SKM-1 treated with dmso at 0.1 percent for 144 hours (cell line): ENCODE data around the gene TRIM4.
"Not testable (repeated sequence)": the region's sequence is repeated elsewhere in the genome, so short reads cannot be mapped to it uniquely, and the experiment has no call there.

Experiments
- DNase-seq: peaks from one replicate; lab custom pipeline; 2025; ENCODE audit not compliant: unreplicated experiment; lab: John Stamatoyannopoulos, UW

The TRIM4 gene, protein sequence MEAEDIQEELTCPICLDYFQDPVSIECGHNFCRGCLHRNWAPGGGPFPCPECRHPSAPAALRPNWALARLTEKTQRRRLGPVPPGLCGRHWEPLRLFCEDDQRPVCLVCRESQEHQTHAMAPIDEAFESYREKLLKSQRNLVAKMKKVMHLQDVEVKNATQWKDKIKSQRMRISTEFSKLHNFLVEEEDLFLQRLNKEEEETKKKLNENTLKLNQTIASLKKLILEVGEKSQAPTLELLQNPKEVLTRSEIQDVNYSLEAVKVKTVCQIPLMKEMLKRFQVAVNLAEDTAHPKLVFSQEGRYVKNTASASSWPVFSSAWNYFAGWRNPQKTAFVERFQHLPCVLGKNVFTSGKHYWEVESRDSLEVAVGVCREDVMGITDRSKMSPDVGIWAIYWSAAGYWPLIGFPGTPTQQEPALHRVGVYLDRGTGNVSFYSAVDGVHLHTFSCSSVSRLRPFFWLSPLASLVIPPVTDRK

DNA sequence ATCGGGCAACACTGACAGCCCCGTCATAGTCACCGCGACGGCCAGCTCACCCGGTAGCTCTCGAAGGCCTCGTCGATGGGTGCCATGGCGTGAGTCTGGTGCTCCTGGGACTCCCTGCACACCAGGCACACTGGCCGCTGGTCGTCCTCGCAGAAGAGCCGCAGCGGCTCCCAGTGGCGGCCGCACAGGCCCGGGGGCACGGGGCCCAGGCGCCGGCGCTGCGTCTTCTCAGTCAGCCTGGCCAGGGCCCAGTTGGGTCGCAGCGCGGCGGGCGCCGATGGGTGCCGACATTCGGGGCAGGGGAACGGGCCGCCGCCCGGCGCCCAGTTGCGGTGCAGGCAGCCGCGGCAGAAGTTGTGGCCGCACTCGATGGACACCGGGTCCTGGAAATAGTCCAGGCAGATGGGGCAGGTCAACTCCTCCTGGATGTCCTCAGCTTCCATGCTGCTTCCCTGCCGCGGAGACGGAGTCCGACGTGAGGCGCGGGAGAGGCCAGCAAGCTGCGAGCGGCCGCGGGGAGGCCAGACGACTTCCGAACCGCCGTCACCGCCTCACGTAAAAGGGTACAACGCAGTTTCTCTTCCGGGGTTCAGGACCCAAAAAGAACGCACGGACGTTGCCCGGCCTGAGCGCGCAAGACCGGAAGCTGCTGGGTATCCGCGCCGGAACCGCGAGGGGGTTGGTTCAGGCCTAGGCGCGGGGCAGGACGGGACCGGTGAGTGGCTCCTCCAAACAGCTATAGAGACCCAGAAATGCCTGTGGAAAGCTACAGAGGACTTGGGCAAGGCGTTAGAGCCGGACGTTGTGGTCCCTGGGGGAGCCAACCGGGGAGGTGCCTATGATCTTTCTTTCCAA is at the start of gene TRIM4:
Gene TRIM4, minus strand, starts transcription at position 572 of the 855 bp plus-strand sequence. Its CDS starts 129 bp downstream, at position 443.
- DNase-seq = peak; percentile 94

DNA sequence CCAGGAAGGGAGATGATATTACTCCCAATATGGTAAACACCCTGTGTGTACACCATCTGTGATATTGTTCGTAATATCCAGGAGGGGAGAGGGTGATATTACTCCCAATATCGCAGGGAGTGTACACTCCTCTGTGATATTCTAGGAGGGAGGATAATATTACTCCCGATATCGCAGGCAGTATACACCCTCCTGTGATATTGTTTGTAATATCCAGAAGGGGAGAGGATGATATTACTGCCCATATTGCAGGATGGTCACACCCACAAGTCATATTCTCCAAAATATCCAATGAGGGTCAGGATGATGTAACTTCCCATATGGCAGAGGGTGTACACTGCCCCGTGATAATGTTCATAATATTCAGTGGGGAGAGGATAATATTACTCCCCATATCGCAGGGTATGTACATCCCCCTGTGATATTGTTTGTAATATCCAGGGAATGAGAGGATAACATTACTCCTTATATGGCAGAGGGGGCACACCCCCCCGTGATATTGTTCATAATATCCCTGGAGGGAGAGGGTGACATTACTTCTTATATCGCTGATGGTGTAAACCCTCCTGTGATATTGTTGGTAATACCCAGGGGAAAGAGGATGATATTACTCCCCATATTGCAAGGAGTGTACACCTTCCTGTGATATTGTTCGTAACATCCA is 39.4 kb upstream of the TRIM4 start:
- DNase-seq = no peak

- no peak for DNase-seq
Measured at GRCh38 chr7:99955247-99955646, 35.9 kb upstream of the TRIM4 start.

DNA sequence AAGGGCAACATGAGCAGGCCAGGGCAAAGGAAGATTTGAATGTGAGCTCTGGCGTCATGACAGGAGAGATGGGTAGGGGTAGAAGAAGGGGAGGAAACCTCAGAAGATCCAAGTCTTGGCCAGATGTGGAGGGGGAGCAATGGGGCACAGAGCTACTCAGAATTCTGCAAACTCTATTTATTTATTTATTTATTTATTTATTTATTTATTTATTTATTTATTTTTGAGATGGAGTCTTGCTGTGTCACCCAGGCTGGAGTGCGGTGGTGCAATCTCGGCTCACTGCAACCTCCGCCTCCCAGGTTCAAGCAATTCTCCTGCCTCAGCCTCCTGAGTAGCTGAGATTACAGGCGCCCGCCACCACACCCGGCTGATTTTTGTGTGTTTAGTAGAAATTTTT is 35.3 kb upstream of the TRIM4 start:
- not testable (repeated sequence) for DNase-seq

DNA sequence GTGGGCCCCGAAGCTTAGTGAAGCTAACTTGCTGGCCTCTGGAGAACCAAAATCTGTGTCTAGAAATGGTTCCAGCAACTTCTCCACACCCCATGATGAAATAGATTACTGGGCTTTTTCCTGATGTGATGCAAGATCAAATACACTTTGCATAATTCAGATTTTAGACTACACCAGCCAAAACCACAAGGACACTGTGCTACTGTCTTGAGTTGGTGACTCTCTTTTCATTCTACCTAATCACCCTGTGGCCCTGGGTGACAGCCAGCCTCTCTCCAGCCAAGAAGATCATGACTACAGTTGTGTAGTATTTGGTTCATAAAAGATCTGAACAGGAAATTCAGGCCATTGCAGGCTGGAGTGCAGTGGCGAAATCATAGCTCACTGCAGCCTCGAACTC is 34.3 kb upstream of the TRIM4 start:
- DNase-seq = peak; percentile 35

- DNase-seq = not testable (repeated sequence)
Measured at GRCh38 chr7:99952649-99953048, 33.3 kb upstream of the TRIM4 start.

DNA sequence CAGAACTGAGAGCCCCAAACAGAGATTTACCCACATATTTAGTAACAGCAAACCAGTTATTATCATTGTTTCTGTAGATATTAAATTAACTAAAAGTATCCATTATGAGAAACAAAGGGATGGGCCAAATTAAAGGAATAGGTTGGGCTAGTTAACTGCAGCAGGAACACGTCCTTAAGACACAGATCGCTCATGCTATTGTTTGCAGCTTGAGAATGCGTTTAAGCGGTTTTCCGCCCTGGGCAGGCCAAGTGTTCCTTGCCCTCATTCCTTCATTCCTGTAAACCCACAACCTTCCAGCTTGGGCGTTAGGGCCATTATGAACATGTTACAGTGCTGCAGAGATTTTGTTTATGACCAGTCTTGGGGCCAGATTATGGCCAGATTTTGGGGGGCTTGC is 31.5 kb upstream of the TRIM4 start:
- not testable (repeated sequence) for DNase-seq

DNA sequence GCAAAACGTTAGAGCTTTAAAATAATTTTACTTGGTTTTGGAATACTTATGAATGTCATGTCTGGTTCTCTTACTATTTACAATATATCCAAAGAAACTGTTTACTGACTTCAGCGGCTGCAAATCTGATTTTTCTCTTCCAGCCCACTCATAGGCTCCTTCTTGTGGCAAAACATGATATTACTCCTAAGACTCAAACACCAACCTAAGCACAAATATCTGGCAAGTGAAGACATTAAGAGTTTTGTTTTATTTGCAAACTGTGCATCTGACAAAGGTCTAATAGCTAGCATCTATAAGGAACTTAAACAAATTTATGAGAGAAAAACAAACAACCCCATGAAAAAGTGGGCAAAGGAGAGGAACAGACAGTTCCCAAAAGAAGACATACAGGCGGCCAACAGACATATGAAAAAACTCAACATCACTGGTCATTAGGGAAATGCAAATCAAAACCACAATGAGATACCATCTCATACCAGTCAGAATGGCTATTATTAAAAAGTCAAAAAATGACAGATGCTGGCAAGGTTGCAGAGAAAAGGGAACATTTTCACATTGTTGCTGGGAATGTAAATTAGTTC is 30.4 kb upstream of the TRIM4 start:
- no peak for DNase-seq

- no peak for DNase-seq
Measured at GRCh38 chr7:99947608-99948007, 28.3 kb upstream of the TRIM4 start.

- no peak for DNase-seq
Measured at GRCh38 chr7:99944497-99945070, 25.3 kb upstream of the TRIM4 start.

GRCh38 chr7:99943641-99944496 is 24.5 kb upstream of the TRIM4 start:
- no peak for DNase-seq

GRCh38 chr7:99938296-99938695 is 19.0 kb upstream of the TRIM4 start:
- no peak for DNase-seq

DNA sequence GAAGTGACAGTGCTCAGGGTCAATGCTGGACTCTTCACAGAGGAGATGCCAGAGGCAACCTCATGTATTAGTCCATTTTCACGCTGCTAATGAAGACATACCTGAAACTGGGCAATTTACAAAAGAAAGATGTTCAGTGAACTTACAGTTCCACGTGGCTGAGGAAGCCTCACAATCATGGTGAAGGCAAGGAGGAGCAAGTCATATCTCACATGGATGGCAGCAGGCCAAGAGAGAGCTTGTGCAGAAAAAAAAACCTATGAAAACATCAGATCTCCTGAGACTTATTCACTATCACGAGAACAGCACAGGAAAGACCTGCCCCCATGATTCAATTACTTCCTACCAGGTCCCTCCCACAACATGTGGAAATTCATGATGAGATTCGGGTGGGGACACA is 15.7 kb upstream of the TRIM4 start:
- DNase-seq = not testable (repeated sequence)

DNA sequence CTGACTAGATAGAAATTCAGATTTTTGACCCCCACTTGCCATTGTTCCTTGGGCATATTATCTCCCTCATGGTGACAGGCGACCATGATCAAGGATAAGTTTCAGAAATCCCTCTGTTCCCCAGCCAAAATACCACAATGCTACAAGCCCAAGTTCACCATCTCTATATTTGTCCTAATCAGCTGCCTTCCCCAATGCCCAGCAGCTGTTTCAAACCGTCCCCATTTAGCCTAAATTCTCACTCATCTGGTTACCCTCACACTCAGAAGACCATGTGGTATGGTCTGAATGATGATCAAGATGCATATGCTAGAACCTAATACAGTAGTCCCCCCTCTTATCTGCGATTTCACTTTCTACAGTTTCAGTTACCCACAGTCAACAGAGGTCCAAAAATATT is 11.0 kb upstream of the TRIM4 start:
- no peak for DNase-seq

DNA sequence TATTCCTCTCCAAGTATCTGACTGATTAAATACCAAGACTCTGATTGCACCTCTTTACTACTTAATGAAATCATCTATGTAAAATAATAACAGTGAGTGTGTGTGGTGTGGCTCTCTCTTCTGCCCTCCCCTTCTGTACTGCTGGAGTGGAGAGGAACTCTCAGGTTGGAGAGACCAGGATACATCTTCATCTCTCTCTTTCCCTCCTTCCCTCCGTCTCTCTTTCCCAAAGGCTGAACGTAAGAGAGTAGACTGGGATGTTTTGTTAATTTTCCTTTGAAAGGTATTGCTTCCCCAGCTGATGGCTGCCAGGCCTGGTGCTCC is 10.4 kb upstream of the TRIM4 start:
- DNase-seq = no peak

GRCh38 chr7:99928994-99929729 is 9.8 kb upstream of the TRIM4 start, which contains the start of gene GJC3:
Gene GJC3, minus strand, starts transcription at chr7:99929620. Its CDS starts 0 bp downstream, at chr7:99929620.
- peak; percentile 41 for DNase-seq

DNA sequence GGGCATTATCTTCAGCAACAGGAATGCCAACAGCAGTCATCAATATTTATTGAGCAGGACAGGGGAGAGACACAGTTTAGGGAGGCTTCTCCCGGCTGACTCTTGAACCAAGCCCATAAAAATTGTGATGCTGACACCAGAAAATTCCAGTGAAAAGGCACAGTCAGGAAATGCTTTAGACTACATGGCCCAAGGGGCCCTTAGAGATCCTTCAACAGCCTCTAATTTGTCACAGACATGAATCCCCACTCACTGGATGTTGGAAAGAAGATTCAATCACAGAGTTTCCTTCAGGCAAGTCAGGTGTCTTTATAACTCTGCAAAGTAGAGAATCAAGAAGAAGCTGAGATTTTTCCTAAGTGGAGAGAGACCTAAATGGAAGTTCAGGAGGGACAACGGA is 8.9 kb upstream of the TRIM4 start:
- DNase-seq = no peak

DNA sequence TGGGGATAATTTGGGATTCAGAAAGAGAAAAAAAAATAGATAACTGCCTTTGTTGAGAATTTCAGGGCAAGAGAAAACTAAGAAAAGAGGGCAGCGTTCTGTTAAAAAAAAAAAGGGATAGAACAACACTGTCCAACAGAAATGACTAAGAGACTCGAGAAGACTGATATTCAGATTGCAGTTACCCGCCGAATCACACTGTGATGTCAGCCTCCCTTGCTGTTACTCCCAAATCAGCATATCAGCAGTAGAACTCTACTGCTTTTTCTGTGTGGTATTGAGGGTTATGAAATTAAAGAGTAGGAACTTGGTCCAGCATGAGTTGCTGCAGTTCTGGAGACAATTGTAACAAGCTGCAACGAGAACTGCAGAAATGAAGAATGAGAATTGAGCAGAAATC is 8.2 kb upstream of the TRIM4 start:
- DNase-seq = no peak

DNA sequence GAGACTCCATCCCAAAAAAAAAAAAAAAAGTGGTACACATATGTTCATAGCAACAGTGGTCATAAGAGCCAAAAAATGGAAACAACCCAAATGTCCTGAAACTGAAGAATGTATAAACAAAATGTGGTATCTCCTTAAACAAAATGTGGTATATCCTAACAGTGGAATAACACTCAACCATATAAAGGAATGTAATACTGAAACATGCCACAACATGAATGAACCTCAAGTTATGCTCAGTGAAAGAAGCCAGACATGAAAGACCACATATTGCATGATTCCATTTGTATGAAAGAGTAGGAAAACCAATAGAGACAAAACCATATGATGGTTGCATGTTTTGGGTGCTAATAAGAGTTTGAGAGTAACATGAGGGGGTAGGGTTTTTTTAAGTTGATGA is 7.0 kb upstream of the TRIM4 start:
- no peak for DNase-seq
